Osteoblast (primary cell): ENCODE data around the gene DNAJB9. TPM values are rescaled to one million over a fixed set of nuclear protein-coding genes. Genes with fewer than 3 reads are reported as not detected.
"Not testable (repeated sequence)": the region's sequence is repeated elsewhere in the genome, so short reads cannot be mapped to it uniquely, and the experiment has no call there.

Experiments
- DNase-seq: peaks from one replicate; pipeline ENCODE4 v3.0.0; 2011; ENCODE audit warnings: low spot score, mixed read lengths; ENCODE audit not compliant: insufficient read length; ENCODE audit errors: missing footprints
- H2AFZ ChIP-seq: 2 replicates; pipeline ENCODE4 v1.6.0; 2011; ENCODE audit warnings: mild to moderate bottlenecking, low read length
- H3K27ac ChIP-seq: 2 replicates; pipeline ENCODE4 v1.5.1; 2011; ENCODE audit warnings: mild to moderate bottlenecking, low read depth, low read length, moderate library complexity
- H3K27me3 ChIP-seq: 2 replicates; pipeline ENCODE4 v1.6.0; 2012; ENCODE audit warnings: mild to moderate bottlenecking, control low read depth, inconsistent platforms, low read length, moderate library complexity; ENCODE audit not compliant: insufficient read depth
- H3K36me3 ChIP-seq: 2 replicates; pipeline ENCODE4 v1.5.1; 2011; ENCODE audit warnings: mild to moderate bottlenecking, low read length, control low read depth, moderate library complexity; ENCODE audit not compliant: insufficient read depth
- H3K4me1 ChIP-seq: 2 replicates; pipeline ENCODE4 v1.5.1; 2011; ENCODE audit warnings: mild to moderate bottlenecking, low read length, control low read depth, moderate library complexity; ENCODE audit not compliant: insufficient read depth
- H3K4me2 ChIP-seq: 2 replicates; pipeline ENCODE4 v1.6.0; 2011; ENCODE audit warnings: mild to moderate bottlenecking, low read length; ENCODE audit not compliant: insufficient read depth
- H3K4me3 ChIP-seq: fragments of 200-600 bp; sonication (generic); 3 replicates; pipeline ENCODE4 v1.5.1; 2012; ENCODE audit warnings: mild to moderate bottlenecking, low read length, inconsistent platforms; ENCODE audit not compliant: insufficient read depth
- H3K79me2 ChIP-seq: 2 replicates; pipeline ENCODE4 v1.6.0; 2012; ENCODE audit warnings: mild to moderate bottlenecking, low read length, control low read depth, inconsistent platforms; ENCODE audit not compliant: insufficient read depth
- H3K9me3 ChIP-seq: 2 replicates; pipeline ENCODE4 v1.5.1; 2011; ENCODE audit warnings: low read depth, low read length, control low read depth
- H4K20me1 ChIP-seq: 2 replicates; pipeline ENCODE4 v1.6.0; 2012; ENCODE audit warnings: mild to moderate bottlenecking, low read length, control low read depth; ENCODE audit not compliant: insufficient read depth
- total RNA-seq: library from RNA; depleted of rRNA; stranded (reverse); fragments of >200 nt; gene quantifications from 2 replicates; pipeline ENCODE4 v1.2.3, GENCODE V29; 2012
- TF ChIP-seq, protein P1 (sequence below): IDR thresholded peaks from 2 replicates; pipeline ENCODE4 v1.5.1; 2011; ENCODE audit warnings: mild to moderate bottlenecking, low read depth, low read length, moderate library complexity; ENCODE audit errors: extremely low read depth

The DNAJB9 gene
- total RNA-seq, 1 donor: 24.6 TPM

DNA sequence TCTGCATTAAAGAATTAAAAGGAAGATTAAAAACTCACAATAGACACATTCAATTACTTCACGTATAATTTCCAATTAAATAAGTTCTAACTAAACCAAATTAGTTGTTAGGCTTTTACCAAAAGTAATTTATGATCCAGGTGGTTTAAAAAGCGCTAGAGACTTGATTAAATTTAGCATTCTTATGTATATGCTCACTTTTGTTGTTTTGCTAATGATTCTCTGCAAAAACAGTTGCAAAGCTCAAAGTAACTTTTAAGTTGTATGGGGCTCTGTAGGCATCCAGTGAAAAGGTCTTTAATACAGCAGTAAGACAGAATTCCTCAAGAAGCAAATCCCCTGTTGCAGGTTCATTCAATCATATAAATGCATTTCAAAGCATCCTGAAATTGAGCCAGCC, 28.2 kb upstream of the DNAJB9 start:
- Histone ChIP-seq H3K9me3 (no peaks in the 10 kb centered on the region), H3K27me3 (no peaks in the 10 kb centered on the region), H3K36me3 (no peaks in the 10 kb centered on the region), H2AFZ (no peak overlapping the region), H3K4me1 (no peaks in the 10 kb centered on the region), H3K27ac (no peak overlapping the region), H4K20me1 (no peaks in the 10 kb centered on the region), H3K4me2 (no peak overlapping the region), H3K79me2 (no peaks in the 10 kb centered on the region), H3K4me3 (no peak overlapping the region)
- TF ChIP-seq, protein P1, sequence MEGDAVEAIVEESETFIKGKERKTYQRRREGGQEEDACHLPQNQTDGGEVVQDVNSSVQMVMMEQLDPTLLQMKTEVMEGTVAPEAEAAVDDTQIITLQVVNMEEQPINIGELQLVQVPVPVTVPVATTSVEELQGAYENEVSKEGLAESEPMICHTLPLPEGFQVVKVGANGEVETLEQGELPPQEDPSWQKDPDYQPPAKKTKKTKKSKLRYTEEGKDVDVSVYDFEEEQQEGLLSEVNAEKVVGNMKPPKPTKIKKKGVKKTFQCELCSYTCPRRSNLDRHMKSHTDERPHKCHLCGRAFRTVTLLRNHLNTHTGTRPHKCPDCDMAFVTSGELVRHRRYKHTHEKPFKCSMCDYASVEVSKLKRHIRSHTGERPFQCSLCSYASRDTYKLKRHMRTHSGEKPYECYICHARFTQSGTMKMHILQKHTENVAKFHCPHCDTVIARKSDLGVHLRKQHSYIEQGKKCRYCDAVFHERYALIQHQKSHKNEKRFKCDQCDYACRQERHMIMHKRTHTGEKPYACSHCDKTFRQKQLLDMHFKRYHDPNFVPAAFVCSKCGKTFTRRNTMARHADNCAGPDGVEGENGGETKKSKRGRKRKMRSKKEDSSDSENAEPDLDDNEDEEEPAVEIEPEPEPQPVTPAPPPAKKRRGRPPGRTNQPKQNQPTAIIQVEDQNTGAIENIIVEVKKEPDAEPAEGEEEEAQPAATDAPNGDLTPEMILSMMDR: no peak
- no peak for DNase-seq

DNA sequence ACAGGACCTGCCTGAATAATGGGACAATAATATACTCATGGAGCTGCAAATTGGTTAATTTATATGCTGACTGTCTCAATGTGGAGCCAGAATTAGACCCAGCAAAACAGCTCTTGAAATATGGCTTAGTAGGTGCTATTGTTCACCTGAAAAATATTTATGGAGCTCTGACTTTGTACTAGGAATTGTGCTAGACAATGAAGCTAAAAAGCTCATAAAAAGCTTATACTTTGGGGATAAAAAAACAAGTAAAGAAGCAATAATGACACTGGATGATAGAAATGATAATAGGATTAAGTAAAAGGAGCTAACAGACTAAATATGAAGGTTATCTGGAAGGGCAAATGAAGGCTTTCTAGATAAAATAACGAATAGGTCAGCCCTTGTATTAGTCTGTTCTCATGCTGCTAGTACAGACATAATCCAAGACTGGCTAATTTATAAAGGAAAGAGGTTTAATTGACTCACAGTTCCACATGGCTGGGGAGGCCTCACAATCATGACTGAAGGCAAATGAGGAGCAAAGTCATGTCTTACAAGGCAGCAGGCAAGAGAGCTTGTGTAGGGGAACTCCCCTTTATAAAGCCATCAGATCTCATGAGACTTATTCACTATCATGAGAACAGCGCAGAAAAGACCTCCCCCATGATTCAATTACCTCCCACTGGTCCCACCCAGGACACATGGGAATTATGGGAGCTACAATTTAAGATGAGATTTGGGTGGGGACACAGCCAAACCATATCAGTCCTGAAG, 21.4 kb upstream of the DNAJB9 start:
- not testable (repeated sequence) for H2AFZ ChIP-seq, DNase-seq, H4K20me1 ChIP-seq, H3K36me3 ChIP-seq, H3K9me3 ChIP-seq, H3K4me3 ChIP-seq, H3K4me1 ChIP-seq, H3K27me3 ChIP-seq, H3K27ac ChIP-seq, H3K4me2 ChIP-seq, H3K79me2 ChIP-seq

DNA sequence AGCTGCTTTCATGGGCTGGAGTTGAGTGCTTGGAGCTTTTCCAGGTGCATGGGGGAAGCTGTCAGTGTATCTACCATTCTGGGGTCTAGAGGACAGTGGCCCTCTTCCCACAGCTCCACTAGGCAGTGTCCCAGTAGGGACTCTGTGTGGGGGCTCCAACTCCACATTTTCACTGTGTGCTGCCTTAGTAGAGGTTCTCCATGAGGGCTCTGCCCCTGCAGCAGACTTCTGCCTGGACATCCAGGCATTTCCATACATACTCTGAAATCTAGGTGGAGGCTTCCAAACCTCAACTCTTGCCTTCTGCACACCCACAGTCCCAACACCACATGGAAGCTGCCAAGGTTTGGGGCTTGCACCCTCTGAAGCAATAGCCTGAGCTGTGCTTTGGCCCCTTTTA, 13.0 kb upstream of the DNAJB9 start:
- not testable (repeated sequence) for H3K27me3 ChIP-seq, H2AFZ ChIP-seq

DNA sequence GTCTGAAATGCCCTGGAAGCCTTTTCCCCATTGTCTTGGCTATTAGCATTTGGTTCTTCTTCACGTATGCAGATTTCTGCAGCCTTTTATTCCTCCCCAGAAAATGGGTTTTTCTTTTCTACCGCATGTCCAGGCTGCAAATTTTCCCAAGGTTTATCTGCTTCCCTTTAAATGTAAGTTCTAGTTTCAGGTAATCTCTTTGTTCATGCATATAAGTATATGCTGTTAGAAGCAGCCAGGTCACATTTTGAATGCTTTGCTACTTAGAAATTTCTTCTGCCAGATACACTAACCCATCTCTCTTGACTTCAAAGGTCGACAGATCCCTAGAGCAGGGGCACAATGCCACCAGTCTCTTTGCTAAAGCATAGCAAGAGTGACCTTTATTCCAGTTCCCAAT, 12.5 kb upstream of the DNAJB9 start:
- H3K4me3 ChIP-seq: no peak overlapping the region
- peaks cover 4% of the 10 kb centered on the region for H3K4me1 ChIP-seq
- TF ChIP-seq, protein P1: no peak
- H3K36me3 ChIP-seq: no peaks in the 10 kb centered on the region
- no peaks in the 10 kb centered on the region for H3K27me3 ChIP-seq
- H4K20me1 ChIP-seq: peaks cover 2% of the 10 kb centered on the region
- no peak overlapping the region for H3K4me2 ChIP-seq
- no peaks in the 10 kb centered on the region for H3K9me3 ChIP-seq
- H3K79me2 ChIP-seq: no peaks in the 10 kb centered on the region
- no peak for DNase-seq
- H3K27ac ChIP-seq: no peak overlapping the region
- H2AFZ ChIP-seq: no peak overlapping the region

More for the DNA sequence above, 13.0 kb upstream of the DNAJB9 start:
- not testable (repeated sequence) for H3K79me2 ChIP-seq, H3K4me2 ChIP-seq, H4K20me1 ChIP-seq, H3K27ac ChIP-seq, H3K4me1 ChIP-seq, DNase-seq, H3K36me3 ChIP-seq, H3K9me3 ChIP-seq, H3K4me3 ChIP-seq

DNA sequence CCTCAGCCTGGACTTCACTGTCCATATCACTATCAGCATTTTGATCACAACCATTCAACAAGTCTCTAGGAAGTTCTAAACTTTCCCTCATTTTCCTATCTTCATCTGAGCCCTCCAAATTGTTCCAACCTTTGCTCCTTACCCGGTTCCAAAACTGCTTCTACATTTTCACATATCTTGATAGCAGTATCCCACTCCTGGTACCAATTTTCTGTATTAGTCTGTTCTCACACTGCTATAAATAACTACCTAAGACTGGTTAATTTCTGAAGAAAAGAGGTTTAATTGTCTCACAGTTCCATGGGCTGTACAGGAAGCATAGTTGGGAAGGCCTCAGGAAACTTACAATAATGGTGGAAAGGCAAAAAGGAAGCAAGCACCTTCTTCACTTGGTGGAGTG, 12.1 kb upstream of the DNAJB9 start:
- Histone ChIP-seq H3K4me1 (peaks cover 4% of the 10 kb centered on the region), H3K4me3 (no peak overlapping the region), H3K27ac (no peak overlapping the region), H3K27me3 (no peaks in the 10 kb centered on the region), H3K9me3 (no peaks in the 10 kb centered on the region), H3K4me2 (no peak overlapping the region), H3K36me3 (no peaks in the 10 kb centered on the region), H3K79me2 (no peaks in the 10 kb centered on the region), H2AFZ (no peak overlapping the region), H4K20me1 (peaks cover 2% of the 10 kb centered on the region)
- no peak for DNase-seq
- TF ChIP-seq, protein P1: no peak
